CD14-positive monocyte (primary cell): ENCODE data around the gene CACNB2. TPM values are rescaled to one million over a fixed set of nuclear protein-coding genes. Genes with fewer than 3 reads are reported as not detected.

Source experiments
- DNase-seq, 3 donors: peaks; one replicate each; pipeline ENCODE4 v3.0.0-alpha.2; 2011 to 2022
- H2AFZ ChIP-seq: 2 replicates; pipeline ENCODE4 v1.6.0; 2012; ENCODE audit warnings: mild to moderate bottlenecking, low read depth, low read length, inconsistent platforms; ENCODE audit not compliant: insufficient read depth, poor library complexity, severe bottlenecking
- H3K27ac ChIP-seq, 2 donors: 1 replicate in 1 of 2; 2 replicates in 1 of 2; pipeline ENCODE4 v1.5.1; 2012 to 2013; ENCODE audit warnings: low read length in 2 of 2, control low read depth in 1 of 2, inconsistent platforms in 1 of 2, low read depth in 1 of 2, mild to moderate bottlenecking in 1 of 2
- H3K27me3 ChIP-seq, 2 donors: one replicate each; pipeline versions ENCODE4 v1.6.0 to v1.6.1; 2011 to 2013; ENCODE audit warnings: low read length in 2 of 2; ENCODE audit not compliant: control insufficient read depth in 2 of 2, insufficient read depth in 2 of 2
- H3K36me3 ChIP-seq, 2 donors: replicated peaks in 1 of 2; 1 replicate in 1 of 2; 2 replicates in 1 of 2; pipeline versions ENCODE4 v1.5.1 to v1.6.1; 2012 to 2013; ENCODE audit warnings: low read length in 2 of 2, control low read depth in 1 of 2, inconsistent platforms in 1 of 2, mild to moderate bottlenecking in 1 of 2; ENCODE audit not compliant: insufficient read depth in 2 of 2, control insufficient read depth in 1 of 2
- H3K4me1 ChIP-seq, 2 donors: 1 replicate in 1 of 2; 2 replicates in 1 of 2; pipeline versions ENCODE4 v1.5.1 to v1.6.1; 2012 to 2013; ENCODE audit warnings: low read length in 2 of 2, control low read depth in 1 of 2, inconsistent platforms in 1 of 2, mild to moderate bottlenecking in 1 of 2, moderate library complexity in 1 of 2; ENCODE audit not compliant: insufficient read depth in 2 of 2, control insufficient read depth in 1 of 2
- H3K4me2 ChIP-seq: replicated peaks from 2 replicates; pipeline ENCODE3; 2012; ENCODE audit warnings: low read length, moderate library complexity, mild to moderate bottlenecking; ENCODE audit not compliant: poor library complexity, severe bottlenecking; ENCODE audit errors: extremely low read depth
- H3K4me3 ChIP-seq, 3 experiments: fragments of 200-600 bp in 1 of 3; sonication (generic) in 1 of 3; replicated peaks in 1 of 3; 1 replicate in 2 of 3; 2 replicates in 1 of 3; pipeline ENCODE4 v1.5.1; 2011 to 2013; ENCODE audit warnings: low read length in 3 of 3, mild to moderate bottlenecking in 3 of 3, control low read depth in 2 of 3, low read depth in 2 of 3, inconsistent platforms in 1 of 3, moderate library complexity in 1 of 3
- H3K79me2 ChIP-seq: 2 replicates; pipeline ENCODE4 v1.6.0; 2012; ENCODE audit warnings: mild to moderate bottlenecking, control low read depth, inconsistent platforms, low read length, moderate library complexity; ENCODE audit not compliant: insufficient read depth
- H3K9ac ChIP-seq: 2 replicates; pipeline ENCODE4 v1.6.0; 2017; ENCODE audit warnings: low read length, mild to moderate bottlenecking; ENCODE audit not compliant: insufficient read depth, poor library complexity, severe bottlenecking
- H3K9me3 ChIP-seq, 2 donors: replicated peaks in 1 of 2; 1 replicate in 1 of 2; 2 replicates in 1 of 2; pipeline versions ENCODE4 v1.5.1 to v1.6.1; 2012 to 2013; ENCODE audit warnings: low read length in 2 of 2, control low read depth in 1 of 2; ENCODE audit not compliant: control insufficient read depth in 1 of 2, insufficient read depth in 1 of 2
- H4K20me1 ChIP-seq: 2 replicates; pipeline ENCODE4 v1.6.0; 2012; ENCODE audit warnings: mild to moderate bottlenecking, low read length, control low read depth, moderate library complexity; ENCODE audit not compliant: insufficient read depth
- H3K27ac Mint-ChIP-seq, 7 donors: one replicate each; pipeline ENCODE4 v1.8.0; 2020; ENCODE audit warnings: mild to moderate bottlenecking in 7 of 7, mixed read lengths in 7 of 7, moderate library complexity in 6 of 7, inconsistent platforms in 2 of 7
- H3K27me3 Mint-ChIP-seq, 3 donors: one replicate each; pipeline ENCODE4 v1.8.0; 2021 to 2022; ENCODE audit warnings: low read depth in 3 of 3, mild to moderate bottlenecking in 3 of 3, mixed read lengths in 3 of 3, moderate library complexity in 3 of 3, inconsistent platforms in 1 of 3
- H3K36me3 Mint-ChIP-seq, 2 donors: one replicate each; pipeline ENCODE4 v1.8.0; 2020; ENCODE audit warnings: mixed read lengths in 2 of 2, inconsistent platforms in 1 of 2, mild to moderate bottlenecking in 1 of 2
- H3K4me1 Mint-ChIP-seq: one replicate; pipeline ENCODE4 v1.8.0; 2020; ENCODE audit warnings: mild to moderate bottlenecking, mixed read lengths
- H3K4me3 Mint-ChIP-seq, 2 donors: one replicate each; pipeline ENCODE4 v1.8.0; 2020; ENCODE audit warnings: mild to moderate bottlenecking in 2 of 2, mixed read lengths in 2 of 2, moderate library complexity in 1 of 2
- H3K9me3 Mint-ChIP-seq, 7 donors: one replicate each; pipeline ENCODE4 v1.8.0; 2020 to 2022; ENCODE audit warnings: mixed read lengths in 7 of 7, mild to moderate bottlenecking in 6 of 7, moderate library complexity in 6 of 7, inconsistent platforms in 2 of 7
- CTCF ChIP-seq: fragments of 200-600 bp; IDR thresholded peaks from one replicate; pipeline ENCODE4 v1.8.0; 2022; ENCODE audit warnings: antibody characterized with exemption, mild to moderate bottlenecking
- WGBS: methylation state at CpG from one replicate; pipeline ENCODE4 v1.1.5; 2013; ENCODE audit warnings: missing lambda C conversion rate; ENCODE audit not compliant: insufficient coverage; 5-methylcytosine and 5-hydroxymethylcytosine counted together
- intact Hi-C, 2 donors: fragments of 100-400 bp; cut with micrococcal nuclease; formaldehyde crosslinking; loops; one replicate each; pipeline versions ENCODE4 v1.15.0 to v1.15.1; 2023
- polyA plus RNA-seq, 3 donors: library from polyadenylated mRNA; depleted of rRNA in 1 of 3; unstranded in 2 of 3; stranded (reverse) in 1 of 3; fragments of 300-500 nt in 2 of 3; fragments of >200 nt in 1 of 3; fragmentation: Illumina TruSeq in 2 of 3; gene quantifications; 1 replicate in 2 of 3; 2 replicates in 1 of 3; pipeline ENCODE4 v1.2.3, GENCODE V29; 2012 to 2021

Gene CACNB2
- polyA plus RNA-seq, 3 donors: 0.05 TPM; not detected in 2

- Histone ChIP-seq H2AFZ (no peak overlapping the region), H3K4me2 (no peak overlapping the region), H3K27me3 (no peaks in the 10 kb centered on the region), H3K4me1 (peaks cover 10 to 18% of the 10 kb centered on the region in 2 donors), H3K79me2 (no peaks in the 10 kb centered on the region), H3K36me3 (no peaks in the 10 kb centered on the region), H3K9ac (no peak overlapping the region), H4K20me1 (no peaks in the 10 kb centered on the region), H3K4me3 (no peak overlapping the region), H3K27ac (no peak overlapping the region), H3K9me3 (no peaks in the 10 kb centered on the region)
- Mint-ChIP-seq H3K4me1 (peaks cover 23% of the 10 kb centered on the region), H3K36me3 (peaks cover 0 to 2% of the 10 kb centered on the region in 2 donors), H3K4me3 (no peak overlapping the region), H3K9me3 (peaks cover 0 to 6% (median 0%) of the 10 kb centered on the region in 7 donors), H3K27me3 (peaks cover 0 to 3% (median 0%) of the 10 kb centered on the region in 3 donors), H3K27ac (no peak overlapping the region)
- no CpG with 5 or more reads among the region's 3 CpGs for WGBS
- no peak for TF ChIP-seq CTCF
- no peak for DNase-seq
- intact Hi-C loops: no loop called here
Observed at GRCh38 chr10:18098201-18098600, 42.0 kb upstream of the CACNB2 start.

- Histone ChIP-seq H3K27me3 (no peaks in the 10 kb centered on the region), H3K4me3 (no peak overlapping the region), H3K27ac (no peak overlapping the region), H3K9ac (no peak overlapping the region), H3K4me2 (no peak overlapping the region), H2AFZ (no peak overlapping the region), H3K36me3 (no peaks in the 10 kb centered on the region), H4K20me1 (no peaks in the 10 kb centered on the region), H3K4me1 (peaks cover 10 to 24% of the 10 kb centered on the region in 2 donors), H3K79me2 (no peaks in the 10 kb centered on the region), H3K9me3 (no peaks in the 10 kb centered on the region)
- no peak overlapping the region for H3K27ac Mint-ChIP-seq
- peaks cover 0 to 3% (median 0%) of the 10 kb centered on the region in 3 donors for H3K27me3 Mint-ChIP-seq
- H3K9me3 Mint-ChIP-seq: peaks cover 0 to 4% (median 0%) of the 10 kb centered on the region in 7 donors
- intact Hi-C loops: no loop called here
- H3K4me3 Mint-ChIP-seq: no peak overlapping the region
- TF ChIP-seq CTCF: no peak
- H3K4me1 Mint-ChIP-seq: peaks cover 28% of the 10 kb centered on the region
- peaks cover 0 to 2% of the 10 kb centered on the region in 2 donors for H3K36me3 Mint-ChIP-seq
- no peak for DNase-seq
- WGBS: 100% methylated on average over 2 of the region's 3 CpGs
Observed at GRCh38 chr10:18099415-18099814, 40.8 kb upstream of the CACNB2 start.
